Measurements from ENCODE around the gene KRT86. TPM values are rescaled to one million over a fixed set of nuclear protein-coding genes. Genes with fewer than 3 reads are reported as not detected.

KRT86 gene
- total and polyA plus RNA-seq, 9 of the 15 experiments (the other 6 are each of a cell fraction or from before 2014, with no cell fraction given) = not detected

- no peak overlapping the region for H3K4me2 ChIP-seq (ENCODE audit: insufficient read depth, low read length)
- no peak overlapping the region for H3K27ac ChIP-seq (ENCODE audit: extremely low read depth, low read depth, low read length)
- 0% methylated on average over 3 of the region's 3 CpGs for WGBS (ENCODE audit: insufficient coverage, low coverage, missing lambda C conversion rate)
- CTCF ChIA-PET (ENCODE audit: low intra/inter-chr PET ratio) = no interaction called here
- H3K36me3 ChIP-seq (ENCODE audit: control insufficient read depth, insufficient read depth, low read length) = no peaks in the 10 kb centered on the region
- POLR2A ChIA-PET = interaction anchor here (0.9 kb wide), 1 partner anchor 13 kb away, joined by 3 read pairs; no protein-coding TSS in a partner anchor
- in situ Hi-C loops (cut with MboI) = no loop called here
- H3K79me2 ChIP-seq (ENCODE audit: control insufficient read depth, insufficient read depth, low read length) = no peaks in the 10 kb centered on the region
- intact Hi-C loops (cut with micrococcal nuclease) = no loop called here
- DNase-seq (ENCODE audit: extremely low read depth in 1 of 4, low spot score in 3 of 4) = no peak
- no peak overlapping the region for H3K9ac ChIP-seq (ENCODE audit: insufficient read depth in 1 of 2, low read depth in 2 of 2, low read length in 2 of 2)
- TF ChIP-seq ZFP1 (CRISPR knock-in tag; IDR thresholded peaks at IDR 0.05) (no peak), SMARCA5 (IDR thresholded peaks at IDR 0.05) (no peak)
- TF ChIP-seq, protein P1, sequence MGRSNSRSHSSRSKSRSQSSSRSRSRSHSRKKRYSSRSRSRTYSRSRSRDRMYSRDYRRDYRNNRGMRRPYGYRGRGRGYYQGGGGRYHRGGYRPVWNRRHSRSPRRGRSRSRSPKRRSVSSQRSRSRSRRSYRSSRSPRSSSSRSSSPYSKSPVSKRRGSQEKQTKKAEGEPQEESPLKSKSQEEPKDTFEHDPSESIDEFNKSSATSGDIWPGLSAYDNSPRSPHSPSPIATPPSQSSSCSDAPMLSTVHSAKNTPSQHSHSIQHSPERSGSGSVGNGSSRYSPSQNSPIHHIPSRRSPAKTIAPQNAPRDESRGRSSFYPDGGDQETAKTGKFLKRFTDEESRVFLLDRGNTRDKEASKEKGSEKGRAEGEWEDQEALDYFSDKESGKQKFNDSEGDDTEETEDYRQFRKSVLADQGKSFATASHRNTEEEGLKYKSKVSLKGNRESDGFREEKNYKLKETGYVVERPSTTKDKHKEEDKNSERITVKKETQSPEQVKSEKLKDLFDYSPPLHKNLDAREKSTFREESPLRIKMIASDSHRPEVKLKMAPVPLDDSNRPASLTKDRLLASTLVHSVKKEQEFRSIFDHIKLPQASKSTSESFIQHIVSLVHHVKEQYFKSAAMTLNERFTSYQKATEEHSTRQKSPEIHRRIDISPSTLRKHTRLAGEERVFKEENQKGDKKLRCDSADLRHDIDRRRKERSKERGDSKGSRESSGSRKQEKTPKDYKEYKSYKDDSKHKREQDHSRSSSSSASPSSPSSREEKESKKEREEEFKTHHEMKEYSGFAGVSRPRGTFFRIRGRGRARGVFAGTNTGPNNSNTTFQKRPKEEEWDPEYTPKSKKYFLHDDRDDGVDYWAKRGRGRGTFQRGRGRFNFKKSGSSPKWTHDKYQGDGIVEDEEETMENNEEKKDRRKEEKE (IDR thresholded peaks at IDR 0.05; ENCODE audit: borderline replicate concordance in 1 of 2, control insufficient read depth in 1 of 2, low read depth in 2 of 2, low read length in 1 of 2) = no peak
- no peak overlapping the region for H3K4me3 ChIP-seq
- peaks cover 0 to 21% of the 10 kb centered on the region in 2 experiments; a peak in 2 of 5 replicates for H3K27me3 ChIP-seq (ENCODE audit: control insufficient read depth in 2 of 2, insufficient read depth in 2 of 2, low read length in 2 of 2)
- BruUV-seq (replicated peaks) = no TSS peak
- no peaks in the 10 kb centered on the region for H4K20me1 ChIP-seq (replicated peaks; ENCODE audit: control insufficient read depth, insufficient read depth, low read length)
- H3K9me1 ChIP-seq (ENCODE audit: control insufficient read depth, insufficient read depth, low read length) = no peaks in the 10 kb centered on the region
- H3K4me1 ChIP-seq (replicated peaks in 1 of 2; ENCODE audit: control insufficient read depth in 2 of 2, insufficient read depth in 2 of 2, low read length in 2 of 2) = no peaks in the 10 kb centered on the region
- no peak for FAIRE-seq
- no peaks in the 10 kb centered on the region for H3K9me3 ChIP-seq (replicated peaks; ENCODE audit: control insufficient read depth, insufficient read depth, low read depth, low read length)
- H2AFZ ChIP-seq (ENCODE audit: low read depth, low read length) = no peak overlapping the region
- no peak for ATAC-seq
Observed at GRCh38 chr12:52267699-52268098, 6.7 kb upstream of the KRT86 start.
